ENCODE data around the gene REM2. TPM values are rescaled to one million over a fixed set of nuclear protein-coding genes. Genes with fewer than 3 reads are reported as not detected.
A peak's percentile ranks its signal among the peaks of the same experiment; 100 is the strongest.
"Not testable (repeated sequence)": the region's sequence is repeated elsewhere in the genome, so short reads cannot be mapped to it uniquely, and the experiment has no call there.

REM2 gene
- total RNA-seq, 1 donor from 2014 or later = 0.39 TPM

GRCh38 chr14:22893706-22894105 is 10.7 kb downstream of the REM2 start:
- DNase-seq (ENCODE audit: low spot score) = no peak

DNA sequence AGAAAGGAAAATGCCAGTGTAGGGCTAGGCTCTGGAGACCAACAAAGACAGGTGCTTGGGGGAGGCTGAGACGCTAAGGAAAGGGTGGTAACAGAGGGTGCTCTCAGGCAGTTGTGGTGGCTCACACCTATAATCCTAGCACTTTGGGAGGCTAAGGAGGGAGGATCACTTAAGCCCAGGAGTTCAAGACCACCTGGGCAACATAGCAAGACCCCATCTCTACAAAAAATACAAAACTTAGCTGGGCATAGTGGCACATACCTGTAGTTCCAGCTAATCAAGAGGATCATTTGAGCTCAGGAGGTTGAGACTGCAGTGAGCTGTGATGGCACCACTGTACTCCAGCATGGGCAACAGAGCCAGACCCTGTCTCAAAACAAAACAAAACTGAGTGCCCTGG is 12.4 kb downstream of the REM2 start:
- no peak for DNase-seq (ENCODE audit: low spot score)

DNA sequence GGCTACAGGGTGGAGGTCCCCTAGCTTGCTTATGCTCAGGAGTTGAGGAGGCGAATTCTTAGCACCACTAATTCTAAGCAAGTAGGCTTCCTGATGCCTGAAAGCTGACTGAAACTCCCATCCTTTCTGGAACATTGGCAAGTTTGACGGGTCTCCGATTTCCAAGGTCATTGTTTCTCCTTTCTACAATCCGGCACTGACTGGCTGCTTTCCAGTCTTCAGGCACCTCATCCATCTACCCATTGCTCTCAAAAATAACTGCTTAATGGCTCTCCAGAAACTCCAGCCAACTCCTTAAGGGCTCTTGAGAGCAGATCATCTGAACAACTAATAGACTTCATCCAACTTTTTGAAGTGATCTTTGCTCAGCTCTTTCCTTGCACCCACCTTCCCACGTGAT is 13.3 kb downstream of the REM2 start:
- DNase-seq (ENCODE audit: low spot score) = no peak

DNA sequence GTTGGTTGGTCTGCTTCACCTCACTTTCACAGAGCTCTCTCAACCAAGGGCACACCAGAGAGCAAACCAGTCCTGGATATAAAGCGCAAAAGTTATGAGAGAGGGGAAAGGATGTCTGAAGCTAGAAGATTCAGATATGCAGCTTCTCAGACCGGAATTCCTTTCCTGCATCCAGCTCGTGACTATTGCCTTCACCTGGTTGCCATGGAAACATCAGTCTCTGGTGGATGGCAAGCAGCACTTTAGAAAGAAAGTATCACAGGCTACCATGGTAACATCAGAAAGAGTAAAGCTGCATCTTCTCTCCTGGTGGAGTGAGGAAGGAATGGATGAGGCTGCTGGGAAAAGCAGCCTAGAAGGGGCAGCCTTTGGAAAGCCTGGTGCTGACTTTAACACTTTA is 13.7 kb downstream of the REM2 start:
- DNase-seq (ENCODE audit: low spot score) = no peak

DNA sequence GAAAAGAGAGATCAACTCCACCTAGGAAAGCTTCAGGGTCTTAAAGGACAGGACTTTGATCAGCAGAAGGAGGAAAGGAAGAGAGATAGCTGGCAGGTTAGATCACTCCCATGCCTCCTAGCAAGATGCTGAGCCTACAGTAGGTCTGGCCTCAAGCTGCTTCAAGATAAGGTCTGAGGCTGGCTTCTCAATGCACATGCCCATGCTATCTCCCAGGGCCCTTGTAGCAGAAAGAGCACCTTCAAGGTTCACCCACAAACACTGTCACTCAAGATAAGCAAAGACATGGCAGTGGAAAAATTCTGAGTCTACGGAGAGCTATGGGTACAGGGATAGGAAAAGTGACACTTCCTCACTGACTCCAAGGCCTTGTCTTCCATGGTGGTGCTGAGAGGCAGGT is 14.3 kb downstream of the REM2 start:
- DNase-seq (ENCODE audit: low spot score) = no peak

GRCh38 chr14:22898302-22899090 is 15.5 kb downstream of the REM2 start:
- DNase-seq (ENCODE audit: low spot score) = no peak

GRCh38 chr14:22900081-22900799 is 17.2 kb downstream of the REM2 start:
- no peak for DNase-seq (ENCODE audit: low spot score)

DNA sequence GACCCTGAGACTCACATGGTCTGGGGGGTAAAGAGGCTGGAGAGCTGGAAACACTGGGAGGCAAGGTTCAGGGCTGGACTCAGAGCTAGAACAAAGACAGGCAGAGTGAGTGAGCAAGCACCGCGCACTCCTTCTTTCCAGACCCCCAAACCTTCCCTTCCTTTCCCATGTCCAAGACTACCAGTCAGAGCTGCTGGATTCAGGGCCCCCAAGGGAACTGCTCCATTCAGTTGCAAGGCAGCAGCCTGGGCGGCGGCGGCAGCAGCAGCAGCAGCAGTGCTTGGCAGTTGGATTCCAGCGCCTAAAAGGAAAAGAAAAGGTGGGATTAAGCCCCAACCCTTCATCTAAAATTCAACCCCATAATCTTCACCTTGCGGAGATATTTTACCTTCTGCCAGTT is 18.8 kb downstream of the REM2 start:
- no peak for DNase-seq (ENCODE audit: low spot score)

DNA sequence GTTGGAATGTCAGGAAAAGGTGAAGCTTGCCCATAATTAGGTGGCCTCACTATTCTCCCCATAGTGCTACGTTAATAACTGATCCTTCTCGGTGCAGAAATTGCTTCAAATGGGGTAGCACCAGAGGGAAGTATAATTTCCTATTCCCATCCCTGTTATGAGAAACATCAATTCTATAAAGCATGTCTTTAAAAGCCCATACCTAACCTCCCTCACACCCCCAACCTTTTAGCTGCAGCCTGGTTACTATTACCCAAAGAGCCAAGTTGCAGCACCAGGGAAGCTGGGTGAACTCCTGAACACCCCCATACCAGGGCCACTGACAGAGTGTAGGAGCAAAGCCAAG is 20.7 kb downstream of the REM2 start:
- DNase-seq (ENCODE audit: low spot score) = no peak

GRCh38 chr14:22905627-22906026 is 22.6 kb downstream of the REM2 start:
- no peak for DNase-seq (ENCODE audit: low spot score)

GRCh38 chr14:22906073-22906472 is 23.1 kb downstream of the REM2 start:
- DNase-seq (ENCODE audit: low spot score) = no peak

- DNase-seq (ENCODE audit: low spot score) = no peak
Observed at GRCh38 chr14:22907429-22907828, 24.4 kb downstream of the REM2 start.

DNA sequence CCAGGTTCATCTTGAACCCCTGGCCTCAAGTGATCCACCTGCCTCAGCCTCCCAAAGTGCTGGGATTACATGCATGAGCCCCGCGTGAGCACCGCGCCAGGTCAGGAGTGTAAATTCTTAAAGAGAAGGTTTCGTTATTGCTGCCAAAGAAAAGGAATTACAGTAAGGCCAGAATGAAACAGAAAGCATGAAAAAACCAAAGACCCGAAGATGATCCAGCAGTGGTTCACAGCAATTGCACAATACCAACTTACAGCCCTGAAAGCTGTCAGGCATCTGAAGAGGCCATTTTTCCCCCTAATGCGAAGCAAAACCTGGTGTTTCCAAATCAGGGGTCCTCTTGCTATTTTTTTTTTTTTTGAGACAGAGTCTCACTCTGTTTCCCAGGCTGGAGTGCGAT is 25.6 kb downstream of the REM2 start:
- DNase-seq (ENCODE audit: low spot score) = no peak

DNA sequence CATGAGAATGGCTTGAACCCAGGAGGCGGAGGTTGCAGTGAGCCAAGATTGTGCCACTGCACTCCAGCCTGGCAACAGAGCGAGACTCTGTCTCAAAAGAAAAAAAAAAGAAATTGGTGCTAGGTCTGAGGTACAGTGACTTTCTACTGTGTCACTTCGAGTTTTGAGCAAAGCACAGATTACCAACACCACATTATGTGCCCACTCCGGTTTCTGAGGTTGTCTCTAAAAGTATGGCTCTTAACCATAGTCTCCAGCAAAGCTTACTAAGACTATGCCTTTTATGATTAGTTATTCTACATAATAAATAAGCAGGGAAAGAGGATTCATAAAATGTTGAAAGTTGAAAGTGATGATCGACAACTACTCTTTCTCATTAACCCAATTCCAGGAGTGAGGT is 27.9 kb downstream of the REM2 start:
- DNase-seq (ENCODE audit: low spot score) = no peak

GRCh38 chr14:22914836-22915235 is 31.8 kb downstream of the REM2 start:
- not testable (repeated sequence) for DNase-seq (ENCODE audit: low spot score)

- DNase-seq (ENCODE audit: low spot score) = no peak
Observed at GRCh38 chr14:22915886-22916521, 33.0 kb downstream of the REM2 start.

DNA sequence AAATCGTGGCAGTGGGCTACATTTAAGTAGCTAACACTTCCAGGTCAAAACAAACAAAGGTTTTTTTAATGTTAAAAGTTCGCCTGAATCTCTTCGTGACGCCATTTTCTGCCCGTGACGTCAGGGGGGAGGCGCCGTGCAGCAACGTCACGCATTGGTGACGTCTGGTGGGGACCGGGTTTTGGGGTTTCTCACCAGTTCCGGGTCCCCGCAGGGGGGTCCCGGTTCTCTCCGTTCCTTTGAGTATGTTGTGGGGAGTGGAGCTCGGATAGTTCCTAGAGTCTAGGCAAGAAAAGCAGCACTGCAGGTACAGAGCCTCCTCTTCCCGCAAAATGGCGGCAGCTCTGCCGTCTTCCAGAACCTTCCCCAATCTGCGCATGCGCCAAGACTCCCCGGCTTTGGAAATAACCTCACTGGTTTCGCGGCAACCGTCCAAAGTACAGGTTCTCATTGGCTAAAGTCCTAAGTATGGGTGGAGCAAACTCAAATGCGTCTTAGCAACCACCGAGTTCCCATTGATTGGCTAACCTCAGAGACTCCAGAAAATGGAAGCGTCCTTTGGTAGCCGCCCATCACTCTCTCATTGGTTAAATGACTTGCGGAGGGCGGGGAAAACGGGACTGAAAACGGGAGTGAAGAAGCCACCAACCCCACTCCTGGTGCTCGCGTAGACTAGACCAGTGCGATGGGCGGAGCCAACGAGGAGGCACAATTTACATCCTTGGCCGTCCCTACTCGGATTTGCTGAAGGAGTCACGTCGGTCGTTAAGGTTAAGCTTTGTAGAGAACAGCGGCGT is 36.0 kb downstream of the REM2 start, which contains the start of gene RBM23:
Gene RBM23 (minus strand): TSS at position 346 of the 797 bp plus-strand sequence.
- DNase-seq (ENCODE audit: low spot score) = peak; percentile 99

DNA sequence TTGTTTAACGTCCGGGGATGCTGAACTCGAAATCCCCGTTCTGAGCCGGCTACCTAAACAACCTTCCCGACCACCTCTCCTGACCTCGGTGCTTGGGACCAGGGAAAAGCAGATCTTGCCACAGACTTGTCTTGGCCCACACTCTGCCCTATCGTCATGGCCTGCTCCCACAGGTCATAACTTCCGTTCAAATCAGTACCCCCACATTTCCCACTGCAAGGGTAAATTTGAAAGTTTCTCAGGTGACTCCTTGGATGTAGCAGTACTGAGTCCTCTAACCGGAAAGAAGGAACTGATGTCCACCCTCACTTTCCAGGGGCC is 36.5 kb downstream of the REM2 start:
- DNase-seq (ENCODE audit: low spot score) = no peak

GRCh38 chr14:22920697-22921096 is 37.7 kb downstream of the REM2 start:
- DNase-seq (ENCODE audit: low spot score) = no peak

- DNase-seq (ENCODE audit: low spot score) = no peak
Observed at GRCh38 chr14:22922294-22922693, 39.3 kb downstream of the REM2 start.

DNA sequence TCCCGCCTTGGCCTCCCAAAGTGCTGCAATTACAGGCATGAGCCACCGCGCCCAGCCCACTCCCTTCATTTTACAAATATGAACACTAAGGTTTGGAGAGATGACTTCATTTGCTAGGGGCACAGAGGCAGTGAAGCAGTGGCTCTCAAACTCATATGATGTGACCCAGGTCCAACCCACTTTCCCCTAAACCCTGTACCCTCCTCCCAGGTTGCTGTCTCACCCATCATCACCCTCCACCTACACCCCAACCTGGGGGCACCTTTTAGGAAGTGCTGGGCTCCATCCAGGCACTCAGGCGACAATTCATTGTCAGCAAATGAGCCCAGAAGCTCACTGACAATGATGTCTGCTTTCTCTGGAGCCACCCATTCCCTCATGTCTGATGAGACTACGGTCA is 40.7 kb downstream of the REM2 start:
- no peak for DNase-seq (ENCODE audit: low spot score)

GRCh38 chr14:22925513-22925912 is 42.5 kb downstream of the REM2 start:
- DNase-seq (ENCODE audit: low spot score) = no peak

Measured in mesenteric fat pad (tissue), 1 donor.